GM19193 (cell line): ENCODE data around the gene MAPKAPK2.

ENCODE experiments used
- POLR2A ChIP-seq: IDR thresholded peaks from 4 replicates; pipeline ENCODE4 v1.6.1; 2011; ENCODE audit not compliant: insufficient read depth, insufficient read length; ENCODE audit errors: extremely low read depth

MAPKAPK2 gene

DNA sequence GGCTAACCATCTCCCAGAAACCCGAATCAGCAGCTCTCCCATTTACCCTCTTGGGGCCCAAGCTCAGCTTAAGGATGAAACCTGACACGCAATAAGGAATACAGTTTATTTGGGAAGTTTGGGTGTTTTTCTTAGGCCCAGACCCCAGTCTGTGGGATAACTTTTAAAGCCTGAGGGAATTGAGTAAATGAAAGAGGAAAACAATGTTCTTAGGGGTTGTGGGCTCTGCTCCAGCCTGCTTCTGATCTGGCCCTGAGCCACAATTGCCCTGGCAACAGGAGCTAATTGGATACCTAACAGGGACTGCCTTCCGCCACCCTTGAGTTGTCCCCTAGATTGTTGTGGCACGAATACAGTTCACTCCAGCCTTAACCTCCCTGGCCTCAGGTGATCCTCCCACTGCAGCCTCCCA is 29.2 kb upstream of the MAPKAPK2 start:
- no peak for TF ChIP-seq POLR2A

GRCh38 chr1:206656936-206657335 is 27.8 kb upstream of the MAPKAPK2 start:
- TF ChIP-seq POLR2A: no peak

DNA sequence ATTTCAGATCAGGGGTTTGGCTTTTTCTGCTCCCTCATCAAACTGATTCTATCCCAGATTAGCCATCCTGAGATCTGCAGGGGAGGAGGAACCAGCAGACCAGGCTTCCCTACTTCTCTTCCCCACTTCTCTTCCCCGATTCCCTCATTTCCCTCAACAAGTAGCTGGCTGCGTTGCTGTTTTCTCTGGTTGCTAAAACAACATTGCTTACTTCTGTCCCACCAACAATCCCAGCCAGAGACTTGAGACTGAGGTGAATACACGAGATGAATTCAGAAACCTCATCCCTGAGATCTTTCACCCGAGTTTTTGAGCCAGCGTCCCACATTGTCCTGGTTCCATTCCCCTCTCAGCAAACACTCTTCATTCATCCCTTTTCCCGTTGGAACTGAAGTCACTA is 27.0 kb upstream of the MAPKAPK2 start:
- TF ChIP-seq POLR2A: no peak

DNA sequence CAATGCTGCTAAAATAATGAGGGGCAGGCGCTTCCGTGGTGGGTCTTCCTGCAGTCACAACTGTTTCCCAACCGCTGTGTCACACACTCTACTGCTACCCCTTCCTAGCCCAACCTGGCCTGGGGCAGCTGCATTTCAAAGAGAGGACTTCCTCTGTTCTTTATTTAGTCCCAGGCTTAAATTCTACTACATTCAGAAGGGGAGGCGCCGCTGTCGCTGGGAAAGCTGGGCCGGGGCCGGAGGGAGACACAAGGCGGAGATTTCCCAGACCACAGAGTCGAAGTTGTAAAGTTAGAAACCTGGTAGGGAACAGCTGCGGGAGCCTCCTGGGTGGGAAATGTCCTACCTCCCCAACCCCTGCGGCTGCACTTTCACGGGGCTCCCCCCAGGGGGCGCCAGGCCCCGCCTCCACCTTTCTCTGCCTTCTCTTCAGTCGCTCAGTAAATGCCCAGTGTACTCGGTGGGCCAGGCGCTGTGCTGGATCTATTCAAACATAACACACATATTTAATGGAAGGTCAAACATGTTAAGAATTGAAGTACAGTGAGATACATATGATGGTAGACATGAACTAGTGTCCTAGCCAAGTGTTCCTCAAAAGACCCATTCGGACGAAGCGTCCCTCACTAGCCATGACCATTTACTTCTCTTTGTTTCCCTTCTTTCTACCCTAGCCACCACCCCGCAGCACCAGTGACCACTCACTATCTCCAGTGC is 26.3 kb upstream of the MAPKAPK2 start:
- no peak for TF ChIP-seq POLR2A

DNA sequence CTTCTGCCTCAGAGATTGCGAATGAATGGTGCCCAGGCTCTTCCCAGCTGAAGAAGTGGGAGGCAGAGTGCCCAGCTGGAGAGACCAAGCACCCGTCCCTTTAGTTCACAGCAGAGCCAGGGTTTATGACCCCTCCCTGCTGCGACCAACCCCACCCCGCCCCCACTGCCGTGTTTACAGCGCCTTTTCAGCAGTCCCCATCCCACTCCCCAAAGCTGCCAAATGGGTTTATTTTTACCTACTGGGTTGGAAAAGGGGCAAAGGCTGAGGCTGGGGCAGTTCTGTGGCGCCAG is 25.8 kb upstream of the MAPKAPK2 start:
- TF ChIP-seq POLR2A: no peak

DNA sequence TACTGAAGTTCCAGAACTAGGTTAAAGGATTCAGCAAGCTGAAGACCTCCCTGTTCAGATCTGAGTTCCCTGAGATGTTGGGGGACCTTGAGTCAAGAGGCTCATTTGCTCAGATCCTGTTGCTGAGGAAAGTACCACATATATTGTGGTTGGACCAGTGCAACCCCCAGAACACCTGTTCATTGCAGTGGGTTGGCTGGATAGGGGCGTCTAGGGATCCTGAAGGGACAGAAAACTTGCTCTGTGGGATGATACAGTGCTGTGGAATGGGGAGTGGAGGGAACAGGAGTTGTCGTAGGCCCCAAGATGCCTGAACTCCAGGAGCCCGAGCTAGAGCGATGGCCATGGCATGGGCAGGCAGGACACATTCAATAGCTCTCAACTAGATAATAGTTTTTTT is 24.6 kb upstream of the MAPKAPK2 start:
- TF ChIP-seq POLR2A: no peak

- TF ChIP-seq POLR2A: no peak
Measured at GRCh38 chr1:206661161-206661820, 23.4 kb upstream of the MAPKAPK2 start.

- TF ChIP-seq POLR2A: no peak
Measured at GRCh38 chr1:206662396-206663092, 22.2 kb upstream of the MAPKAPK2 start.

DNA sequence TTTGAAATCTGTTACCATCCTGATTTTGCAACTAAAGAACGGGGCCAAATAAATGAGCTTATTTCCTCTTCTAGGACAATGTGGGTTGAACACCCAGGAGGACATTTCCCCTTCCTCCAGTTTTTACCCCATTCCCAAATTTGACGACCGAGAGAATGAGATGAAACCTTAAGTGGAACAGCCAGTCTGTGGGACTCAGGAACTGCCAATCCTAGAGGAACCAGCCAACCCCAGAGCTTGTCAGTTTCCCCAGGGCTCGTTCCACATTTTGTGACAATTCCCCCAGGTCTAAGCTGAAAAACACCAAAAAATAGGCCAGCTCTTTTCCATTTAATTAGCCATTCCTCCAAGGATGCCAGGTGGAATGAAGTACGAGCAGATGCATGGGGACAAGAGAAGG is 21.3 kb upstream of the MAPKAPK2 start:
- no peak for TF ChIP-seq POLR2A

- no peak for TF ChIP-seq POLR2A
Measured at GRCh38 chr1:206663832-206664652, 20.7 kb upstream of the MAPKAPK2 start.

DNA sequence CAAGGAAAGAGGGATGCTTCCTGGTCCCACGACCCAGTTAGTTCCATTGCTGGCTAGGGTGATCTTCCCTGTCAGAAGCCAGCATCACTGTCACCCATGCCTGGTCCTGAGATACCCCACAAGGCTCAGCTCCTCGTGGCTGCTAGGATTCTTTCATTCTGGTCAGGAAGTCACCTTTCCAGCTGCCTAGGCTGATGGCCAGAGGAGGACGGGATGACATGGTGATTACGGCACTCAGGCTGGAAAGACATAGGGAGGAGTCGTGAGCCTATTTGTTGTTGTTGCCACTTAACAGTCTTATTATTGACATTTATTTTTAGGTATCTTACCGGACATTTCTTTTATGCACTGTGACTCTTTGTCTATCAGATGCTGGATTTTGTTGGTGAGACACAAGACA is 20.0 kb upstream of the MAPKAPK2 start:
- no peak for TF ChIP-seq POLR2A

- TF ChIP-seq POLR2A: no peak
Measured at GRCh38 chr1:206666031-206666561, 18.6 kb upstream of the MAPKAPK2 start.

- no peak for TF ChIP-seq POLR2A
Measured at GRCh38 chr1:206666954-206667665, 17.6 kb upstream of the MAPKAPK2 start.

DNA sequence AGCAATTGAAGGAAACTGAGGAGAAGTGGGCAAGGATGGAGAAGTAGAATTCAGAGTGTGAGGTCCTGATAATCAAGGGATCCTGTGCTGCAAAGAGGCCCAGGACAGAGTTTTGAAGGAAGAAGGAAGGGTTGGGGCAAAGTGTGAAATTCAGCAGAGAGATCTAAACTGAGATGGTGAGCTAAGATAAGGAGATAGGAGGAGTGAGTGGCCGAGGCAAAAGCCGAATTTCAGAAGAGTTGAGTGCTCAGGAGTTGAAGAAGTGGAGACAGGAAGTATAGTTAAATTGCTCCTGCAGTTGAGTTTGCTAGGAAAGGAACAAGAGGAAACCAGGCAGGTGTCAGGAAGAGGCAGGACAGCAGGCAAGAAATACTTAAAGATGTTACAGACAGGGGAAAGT is 16.4 kb upstream of the MAPKAPK2 start:
- TF ChIP-seq POLR2A: no peak

DNA sequence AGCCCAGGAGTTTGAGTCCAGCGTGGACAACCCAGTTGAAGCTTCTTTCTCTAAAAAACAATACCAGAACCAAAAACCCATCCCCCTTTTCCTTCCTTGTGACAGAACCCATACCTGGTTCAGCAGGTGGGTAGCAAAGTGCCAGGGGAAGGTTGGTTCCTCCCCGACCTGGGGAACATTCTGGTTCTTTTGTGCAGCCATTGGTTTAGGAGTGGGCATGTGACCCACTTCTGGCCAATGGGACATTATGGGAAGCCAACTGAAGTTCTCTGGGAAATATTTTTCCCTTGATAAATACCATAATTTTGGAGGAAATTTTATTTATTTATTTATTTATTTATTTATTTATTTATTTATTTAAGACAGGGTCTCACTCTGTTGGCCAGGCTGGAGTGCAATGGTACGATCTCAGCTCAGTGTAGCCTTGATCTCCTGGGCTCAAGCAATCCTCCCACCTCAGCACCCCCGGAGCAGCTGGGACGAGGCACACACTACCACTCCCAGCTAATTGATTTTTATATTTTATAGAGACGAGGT is 15.8 kb upstream of the MAPKAPK2 start:
- TF ChIP-seq POLR2A: no peak
